NT2/D1 (cell line): ENCODE results near the gene HCN2.
"Not testable (repeated sequence)": the region's sequence is repeated elsewhere in the genome, so short reads cannot be mapped to it uniquely, and the experiment has no call there.

Experiments
- DNase-seq: peaks from one replicate; pipeline ENCODE4 v3.0.0-alpha.2; 2011; ENCODE audit warnings: low read depth, low spot score
- H3K27me3 ChIP-seq: 2 replicates; pipeline ENCODE4 v1.6.0; 2011; ENCODE audit warnings: mild to moderate bottlenecking; ENCODE audit not compliant: insufficient read length, insufficient read depth
- H3K36me3 ChIP-seq: 2 replicates; pipeline ENCODE4 v1.6.1; 2011; ENCODE audit warnings: mild to moderate bottlenecking, low read length, mixed read lengths; ENCODE audit not compliant: insufficient read depth, insufficient read length
- H3K4me1 ChIP-seq: 2 replicates; pipeline ENCODE4 v1.5.1; 2011; ENCODE audit not compliant: insufficient read depth, insufficient read length
- H3K4me3 ChIP-seq: 2 replicates; pipeline ENCODE4 v1.5.1; 2011; ENCODE audit warnings: low read depth; ENCODE audit not compliant: insufficient read length
- H3K9ac ChIP-seq: 2 replicates; pipeline ENCODE4 v1.6.0; 2011; ENCODE audit warnings: low read depth; ENCODE audit not compliant: insufficient read length
- H3K9me3 ChIP-seq: 2 replicates; pipeline ENCODE4 v1.5.1; 2011; ENCODE audit warnings: mild to moderate bottlenecking, low read length; ENCODE audit not compliant: insufficient read depth
- SUZ12 ChIP-seq: IDR thresholded peaks from 2 replicates; pipeline ENCODE4 v1.6.1; 2011; ENCODE audit not compliant: insufficient read length, insufficient read depth; ENCODE audit errors: extremely low read depth
- YY1 ChIP-seq: IDR thresholded peaks from 2 replicates; pipeline ENCODE4 v1.6.1; 2011; ENCODE audit not compliant: insufficient read length, insufficient read depth
- ZNF274 ChIP-seq: IDR thresholded peaks from 2 replicates; pipeline ENCODE4 v1.6.1; 2011; ENCODE audit warnings: mild to moderate bottlenecking, low read depth, low read length

HCN2 gene

GRCh38 chr19:625257-625656 lies 35.6 kb downstream of the HCN2 start:
- Histone ChIP-seq H3K4me1 (peaks cover 4% of the 10 kb centered on the region), H3K27me3 (no peaks in the 10 kb centered on the region), H3K36me3 (peaks cover 84% of the 10 kb centered on the region), H3K9ac (no peak overlapping the region), H3K9me3 (no peaks in the 10 kb centered on the region), H3K4me3 (no peak overlapping the region)
- TF ChIP-seq YY1 (no peak), SUZ12 (no peak), ZNF274 (no peak)
- no peak for DNase-seq

GRCh38 chr19:626566-626965 lies 36.9 kb downstream of the HCN2 start:
- H3K9me3 ChIP-seq, H3K4me3 ChIP-seq, H3K4me1 ChIP-seq, H3K27me3 ChIP-seq, DNase-seq, H3K9ac ChIP-seq: not testable (repeated sequence)
- peaks cover 84% of the 10 kb centered on the region for H3K36me3 ChIP-seq

- peak overlapping the region; percentile 50 for H3K9ac ChIP-seq
- H3K36me3 ChIP-seq, result peaks cover 68% of the 10 kb centered on the region
- no peaks in the 10 kb centered on the region for H3K27me3 ChIP-seq
- H3K9me3 ChIP-seq, result no peaks in the 10 kb centered on the region
- DNase-seq, result no peak
- TF ChIP-seq SUZ12, result no peak
- TF ChIP-seq ZNF274, result no peak
- TF ChIP-seq YY1, result no peak
- no peak overlapping the region for H3K4me3 ChIP-seq
- peaks cover 11% of the 10 kb centered on the region for H3K4me1 ChIP-seq
Observed at GRCh38 chr19:628168-628567, 38.5 kb downstream of the HCN2 start.

GRCh38 chr19:629515-629914 lies 39.8 kb downstream of the HCN2 start:
- DNase-seq, result not testable (repeated sequence)
- H3K36me3 ChIP-seq, result peaks cover 55% of the 10 kb centered on the region

GRCh38 chr19:629961-630714 lies 40.5 kb downstream of the HCN2 start:
- no peak overlapping the region for H3K4me3 ChIP-seq
- peaks cover 48% of the 10 kb centered on the region for H3K36me3 ChIP-seq
- peaks cover 9% of the 10 kb centered on the region for H3K4me1 ChIP-seq
- H3K9ac ChIP-seq, result peak overlapping the region; percentile 32
- TF ChIP-seq ZNF274 (no peak), YY1 (no peak), SUZ12 (no peak)
- no peaks in the 10 kb centered on the region for H3K9me3 ChIP-seq
- no peaks in the 10 kb centered on the region for H3K27me3 ChIP-seq
- DNase-seq, result no peak

More at GRCh38 chr19:629515-629914, 39.8 kb downstream of the HCN2 start:
- H3K4me3 ChIP-seq, H3K9me3 ChIP-seq, H3K9ac ChIP-seq, H3K27me3 ChIP-seq: not testable (repeated sequence)
- peaks cover 11% of the 10 kb centered on the region for H3K4me1 ChIP-seq

GRCh38 chr19:632579-633067 lies 42.9 kb downstream of the HCN2 start:
- H3K9ac ChIP-seq, result peak overlapping the region; percentile 100
- H3K36me3 ChIP-seq, result peaks cover 35% of the 10 kb centered on the region
- peak overlapping the region; percentile 98 for H3K4me3 ChIP-seq
- no peak for DNase-seq
- no peaks in the 10 kb centered on the region for H3K9me3 ChIP-seq
- no peaks in the 10 kb centered on the region for H3K27me3 ChIP-seq
- TF ChIP-seq SUZ12, result no peak
- TF ChIP-seq ZNF274, result no peak
- TF ChIP-seq YY1, result no peak
- H3K4me1 ChIP-seq, result peaks cover 8% of the 10 kb centered on the region

- peak within 1 kb of the TSS; percentile 98 for H3K4me3 ChIP-seq
- DNase-seq, result peak; percentile 97
- TF ChIP-seq SUZ12, result no peak
- TF ChIP-seq ZNF274, result no peak
- peak; percentile 47 for TF ChIP-seq YY1
- H3K9me3 ChIP-seq, result no peaks in the 10 kb centered on the region
- H3K36me3 ChIP-seq, result peaks cover 29% of the 10 kb centered on the region
- H3K9ac ChIP-seq, result peak within 1 kb of the TSS; percentile 100
- H3K4me1 ChIP-seq, result peaks cover 8% of the 10 kb centered on the region
- H3K27me3 ChIP-seq, result peaks cover under 1% of the 10 kb centered on the region
Observed at GRCh38 chr19:633068-633785, 43.5 kb downstream of the HCN2 start, which contains the start of gene POLRMT. Gene POLRMT (minus strand): TSS chr19:633537. CDS start chr19:633512, 25 bp downstream.
